ENCODE results near the gene CYBC1.
"Not testable (repeated sequence)": the region's sequence is repeated elsewhere in the genome, so short reads cannot be mapped to it uniquely, and the experiment has no call there.

- not testable (repeated sequence) for TF ChIP-seq CTCF (IDR thresholded peaks at IDR 0.05; ENCODE audit: poor library complexity); EZH2 (IDR thresholded peaks at IDR 0.05; ENCODE audit: borderline replicate concordance); EZH2phosphoT487 (IDR thresholded peaks at IDR 0.05; ENCODE audit: low read depth, severe bottlenecking, unreplicated experiment)
These were observed 38.5 kb downstream of the CYBC1 start for GRCh38 chr17:82412081-82412480.

Measured in hepatocyte (in vitro differentiated cells).